Natural killer cell (primary cell): ENCODE measurements around the gene EPS15. TPM values are rescaled to one million over a fixed set of nuclear protein-coding genes. Genes with fewer than 3 reads are reported as not detected.

Experiments
- ATAC-seq, 3 donors: fragments of 150-1000 bp in 2 of 3; fragments of 200-7000 bp in 1 of 3; cut with Tn5 transposase; 1 replicate in 1 of 3; 2 replicates in 2 of 3; pipeline ENCODE4 v1.10.0; 2021; ENCODE audit warnings: mild to moderate bottlenecking in 2 of 3, moderate library complexity in 2 of 3
- DNase-seq, 2 donors: peaks; one replicate each; pipeline versions ENCODE4 v3.0.0 to v3.0.0-alpha.2; 2013 to 2021; ENCODE audit warnings: mixed read lengths in 1 of 2
- H3K27ac ChIP-seq: one replicate; pipeline ENCODE4 v1.5.1; 2013; ENCODE audit warnings: mild to moderate bottlenecking, low read length
- H3K27me3 ChIP-seq: one replicate; pipeline ENCODE4 v1.6.1; 2013; ENCODE audit warnings: low read length; ENCODE audit not compliant: control insufficient read depth, insufficient read depth
- H3K36me3 ChIP-seq: one replicate; pipeline ENCODE4 v1.6.1; 2013; ENCODE audit warnings: low read length; ENCODE audit not compliant: control insufficient read depth, insufficient read depth
- H3K4me1 ChIP-seq: one replicate; pipeline ENCODE4 v1.6.1; 2013; ENCODE audit warnings: low read length; ENCODE audit not compliant: control insufficient read depth, insufficient read depth
- H3K4me3 ChIP-seq: one replicate; pipeline ENCODE4 v1.5.1; 2013; ENCODE audit warnings: low read length
- H3K9me3 ChIP-seq: one replicate; pipeline ENCODE4 v1.6.1; 2013; ENCODE audit warnings: low read length; ENCODE audit not compliant: control insufficient read depth, insufficient read depth
- H3K27ac Mint-ChIP-seq, 2 donors: one replicate each; pipeline ENCODE4 v1.8.0; 2022; ENCODE audit warnings: mild to moderate bottlenecking in 2 of 2, mixed read lengths in 2 of 2, moderate library complexity in 1 of 2
- H3K27me3 Mint-ChIP-seq, 2 donors: one replicate each; pipeline ENCODE4 v1.8.0; 2022; ENCODE audit warnings: low read depth in 2 of 2, mixed read lengths in 2 of 2
- H3K36me3 Mint-ChIP-seq: one replicate; pipeline ENCODE4 v1.8.0; 2022; ENCODE audit warnings: mixed read lengths
- H3K4me1 Mint-ChIP-seq, 2 donors: one replicate each; pipeline ENCODE4 v1.8.0; 2022; ENCODE audit warnings: mixed read lengths in 2 of 2
- H3K4me3 Mint-ChIP-seq: one replicate; pipeline ENCODE4 v1.8.0; 2022; ENCODE audit warnings: mild to moderate bottlenecking, moderate library complexity, mixed read lengths
- H3K9me3 Mint-ChIP-seq, 2 donors: one replicate each; pipeline ENCODE4 v1.8.0; 2022; ENCODE audit warnings: mixed read lengths in 2 of 2
- CTCF ChIP-seq: fragments of 200-600 bp; IDR thresholded peaks from one replicate; pipeline ENCODE4 v1.8.0; 2022; ENCODE audit warnings: antibody characterized with exemption
- WGBS: methylation state at CpG from one replicate; pipeline ENCODE4 v1.1.7; 2013; ENCODE audit warnings: missing lambda C conversion rate; ENCODE audit not compliant: insufficient coverage; 5-methylcytosine and 5-hydroxymethylcytosine counted together
- intact Hi-C: fragments of 100-400 bp; cut with micrococcal nuclease; formaldehyde crosslinking; loops from one replicate; pipeline ENCODE4 v1.14.2; 2022
- total RNA-seq, 4 donors: library from RNA; stranded (reverse); fragments of 120-200 nt in 1 of 4; gene quantifications; one replicate each; pipeline versions ENCODE4 v1.2.3 to v1.2.4, GENCODE V29; 2013 to 2022

EPS15 gene
- total RNA-seq, 3 donors from 2014 or later (not counting 1 experiment from before 2014, with no cell fraction given) = 92.7 to 127 (median 93.5) TPM

DNA sequence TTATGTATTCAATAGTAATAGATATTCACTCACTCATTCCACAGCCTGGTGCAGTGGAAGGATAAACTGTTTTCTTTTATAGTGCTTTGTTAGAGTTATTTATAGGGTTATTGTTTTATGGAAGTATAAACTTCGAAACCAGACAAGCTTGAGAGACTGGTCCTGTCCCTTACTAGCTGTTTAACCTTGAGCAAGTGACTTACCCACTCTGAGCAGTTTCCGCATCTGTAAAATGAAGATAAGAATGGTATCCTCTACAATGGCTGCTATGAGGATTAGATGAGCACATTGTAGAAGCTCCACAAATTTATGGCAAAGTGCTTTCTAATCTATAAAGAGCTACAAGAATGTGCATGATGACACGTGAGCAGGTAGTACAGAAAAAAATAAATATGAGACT lies 30.8 kb upstream of the EPS15 start:
- no peaks in the 10 kb centered on the region for H3K36me3 ChIP-seq
- TF ChIP-seq CTCF = no peak
- Mint-ChIP-seq H3K4me3 (no peak overlapping the region), H3K27me3 (no peaks in the 10 kb centered on the region), H3K4me1 (peaks cover 8 to 9% of the 10 kb centered on the region in 2 donors), H3K27ac (no peak overlapping the region), H3K9me3 (no peaks in the 10 kb centered on the region), H3K36me3 (no peaks in the 10 kb centered on the region)
- H3K4me1 ChIP-seq = peaks cover 3% of the 10 kb centered on the region
- H3K9me3 ChIP-seq = no peaks in the 10 kb centered on the region
- no peak overlapping the region for H3K4me3 ChIP-seq
- H3K27ac ChIP-seq = no peak overlapping the region
- ATAC-seq (no peak), DNase-seq (no peak)
- no peaks in the 10 kb centered on the region for H3K27me3 ChIP-seq
- intact Hi-C loops = no loop called here
- 96% methylated on average over 3 of the region's 3 CpGs for WGBS

DNA sequence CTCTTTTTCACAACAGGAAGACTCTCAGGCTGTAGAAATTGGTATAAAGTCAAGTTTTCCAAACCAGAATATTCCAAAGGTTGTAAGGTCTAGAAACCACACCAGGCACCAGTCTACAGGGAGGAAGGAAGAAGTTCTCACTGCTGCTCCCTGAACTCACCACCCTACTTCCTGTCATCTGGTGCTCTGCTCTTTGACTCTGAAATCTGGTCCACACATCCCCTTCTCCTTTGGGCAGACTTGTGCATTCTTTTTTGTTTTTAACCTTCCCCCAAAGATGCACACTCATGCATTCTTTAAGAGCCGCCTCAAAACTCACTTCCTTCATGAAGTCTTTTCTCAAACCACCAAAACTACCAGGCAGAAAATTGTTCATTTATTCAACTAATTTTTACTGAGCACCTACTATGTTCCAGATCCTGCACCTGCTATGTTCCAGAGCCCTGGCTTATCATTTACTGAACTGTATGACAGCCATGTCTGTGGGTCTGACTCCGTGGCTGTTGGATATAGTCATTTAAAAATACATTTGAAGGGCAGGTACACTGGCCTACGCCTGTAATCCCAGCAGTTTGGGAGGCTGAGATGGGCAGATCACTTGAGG lies 30.1 kb upstream of the EPS15 start:
- Histone ChIP-seq H3K9me3 (no peaks in the 10 kb centered on the region), H3K36me3 (no peaks in the 10 kb centered on the region), H3K4me1 (peaks cover 3% of the 10 kb centered on the region), H3K27ac (no peak overlapping the region), H3K27me3 (no peaks in the 10 kb centered on the region), H3K4me3 (no peak overlapping the region)
- Mint-ChIP-seq H3K4me1 (peaks cover 8 to 9% of the 10 kb centered on the region in 2 donors), H3K27ac (peak overlapping the region in 1 of 2 donors; percentile 6), H3K36me3 (no peaks in the 10 kb centered on the region), H3K27me3 (no peaks in the 10 kb centered on the region), H3K4me3 (no peak overlapping the region), H3K9me3 (no peaks in the 10 kb centered on the region)
- no peak for TF ChIP-seq CTCF
- ATAC-seq (peak in 1 of 3 donors; percentile 44), DNase-seq (peak in 1 of 2 donors; percentile 20)
- WGBS = 40% methylated on average over 3 of the region's 3 CpGs
- intact Hi-C loops = no loop called here

DNA sequence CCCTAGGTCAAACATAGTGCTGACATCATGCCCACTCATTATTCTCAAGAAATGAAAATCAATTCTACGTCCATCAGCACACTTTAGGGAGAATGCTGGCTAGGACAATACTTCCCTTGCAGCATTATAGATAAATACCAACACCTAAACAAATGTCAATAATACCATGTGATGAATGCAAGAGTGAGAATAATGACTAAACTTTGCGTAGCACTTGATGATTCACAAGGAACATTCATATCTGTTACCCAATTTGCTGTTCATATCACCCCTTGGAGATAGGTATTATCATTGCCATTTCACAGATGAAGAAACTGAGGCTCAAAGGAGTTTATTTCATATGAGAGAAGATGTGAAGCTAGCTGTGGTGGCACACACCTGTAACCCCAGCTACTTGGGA lies 24.8 kb upstream of the EPS15 start:
- intact Hi-C loops = no loop called here
- Histone ChIP-seq H3K9me3 (no peaks in the 10 kb centered on the region), H3K4me1 (peaks cover under 1% of the 10 kb centered on the region), H3K4me3 (no peak overlapping the region), H3K27ac (no peak overlapping the region), H3K27me3 (no peaks in the 10 kb centered on the region), H3K36me3 (no peaks in the 10 kb centered on the region)
- ATAC-seq (no peak), DNase-seq (no peak)
- Mint-ChIP-seq H3K4me1 (peaks cover 3 to 4% of the 10 kb centered on the region in 2 donors), H3K27me3 (peaks cover 0 to 1% of the 10 kb centered on the region in 2 donors), H3K9me3 (no peaks in the 10 kb centered on the region), H3K4me3 (no peak overlapping the region), H3K36me3 (no peaks in the 10 kb centered on the region), H3K27ac (no peak overlapping the region)
- WGBS = 100% methylated on average over 1 of the region's 2 CpGs
- TF ChIP-seq CTCF = no peak
